ENCODE data around the gene RGP1. TPM values are rescaled to one million over a fixed set of nuclear protein-coding genes. Genes with fewer than 3 reads are reported as not detected.

Gene RGP1
- polyA plus RNA-seq, 1 of the 3 experiments (the other 2 are of a cell fraction) = 16.1 TPM

DNA sequence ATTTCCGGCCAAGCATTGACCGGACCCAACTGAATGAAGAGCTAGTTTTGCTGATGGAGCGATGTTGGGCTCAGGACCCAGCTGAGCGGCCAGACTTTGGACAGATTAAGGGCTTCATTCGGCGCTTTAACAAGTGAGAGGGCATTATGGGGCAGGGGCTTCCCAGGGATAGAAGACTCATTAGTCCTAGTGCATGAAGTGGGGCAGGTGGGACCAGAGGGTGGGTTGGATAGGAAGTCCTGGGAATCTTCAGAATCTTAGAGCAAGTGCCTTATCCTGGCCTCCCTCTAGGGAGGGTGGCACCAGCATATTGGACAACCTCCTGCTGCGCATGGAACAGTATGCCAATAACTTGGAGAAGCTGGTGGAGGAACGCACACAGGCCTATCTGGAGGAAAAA, 57.0 kb downstream of the RGP1 start:
- H3K27me3 ChIP-seq (ENCODE audit: insufficient read depth) = no peaks in the 10 kb centered on the region
- H3K27ac ChIP-seq (ENCODE audit: low read depth in 2 of 2, low read length in 1 of 2) = no peak overlapping the region
- H3K9me2 ChIP-seq = no peaks in the 10 kb centered on the region
- POLR2A ChIA-PET = no interaction called here
- H3K4me2 ChIP-seq = no peak overlapping the region
- no peaks in the 10 kb centered on the region for H4K20me1 ChIP-seq (ENCODE audit: insufficient read depth)
- no peaks in the 10 kb centered on the region for H3K9me3 ChIP-seq
- peaks cover 3% of the 10 kb centered on the region for H3F3A ChIP-seq (replicated peaks; ENCODE audit: insufficient read depth)
- DNase-seq = no peak
- no peak overlapping the region for H3K4me3 ChIP-seq (ENCODE audit: low read depth in 2 of 2, low read length in 1 of 2)
- WGBS (ENCODE audit: low lambda C conversion rate) = 96% methylated on average over 7 of the region's 8 CpGs
- CTCF ChIA-PET = interaction anchor here (0.6 to 3.1 kb wide), 5 partner anchors 8 to 76 kb away, joined by 3 to 15 read pairs (median 7); no protein-coding TSS in a partner anchor
- no peaks in the 10 kb centered on the region; a peak in 1 of 4 replicates for H3K4me1 ChIP-seq (ENCODE audit: control insufficient read depth in 1 of 2, insufficient read depth in 2 of 2, low read depth in 1 of 2, low read length in 1 of 2)
- H3K9ac ChIP-seq = no peak overlapping the region
- H3K36me3 ChIP-seq (replicated peaks in 1 of 2; ENCODE audit: control insufficient read depth in 1 of 2, insufficient read depth in 2 of 2, low read length in 1 of 2) = peaks cover 0 to 47% of the 10 kb centered on the region in 2 experiments
- H3K79me2 ChIP-seq (ENCODE audit: insufficient read depth) = no peaks in the 10 kb centered on the region
- TF ChIP-seq POLR2AphosphoS5 (IDR thresholded peaks at IDR 0.05; ENCODE audit: low read depth, low read length) = no peak
- TF ChIP-seq NRF1 (IDR thresholded peaks at IDR 0.05; ENCODE audit: low read depth, low read length) = no peak
- no peak for TF ChIP-seq FOXJ3 (CRISPR knock-in tag; IDR thresholded peaks at IDR 0.05)
- TF ChIP-seq TAF1 (IDR thresholded peaks at IDR 0.05; ENCODE audit: borderline replicate concordance, low read depth, low read length) = no peak
- TF ChIP-seq, protein P1, sequence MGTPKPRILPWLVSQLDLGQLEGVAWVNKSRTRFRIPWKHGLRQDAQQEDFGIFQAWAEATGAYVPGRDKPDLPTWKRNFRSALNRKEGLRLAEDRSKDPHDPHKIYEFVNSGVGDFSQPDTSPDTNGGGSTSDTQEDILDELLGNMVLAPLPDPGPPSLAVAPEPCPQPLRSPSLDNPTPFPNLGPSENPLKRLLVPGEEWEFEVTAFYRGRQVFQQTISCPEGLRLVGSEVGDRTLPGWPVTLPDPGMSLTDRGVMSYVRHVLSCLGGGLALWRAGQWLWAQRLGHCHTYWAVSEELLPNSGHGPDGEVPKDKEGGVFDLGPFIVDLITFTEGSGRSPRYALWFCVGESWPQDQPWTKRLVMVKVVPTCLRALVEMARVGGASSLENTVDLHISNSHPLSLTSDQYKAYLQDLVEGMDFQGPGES (IDR thresholded peaks at IDR 0.05; ENCODE audit: low read depth, low read length) = no peak
- no peak for TF ChIP-seq RFX5 (IDR thresholded peaks at IDR 0.05; ENCODE audit: low read length)
- TF ChIP-seq RXRA (IDR thresholded peaks at IDR 0.05; ENCODE audit: borderline replicate concordance, low read depth) = no peak
- TF ChIP-seq, protein P2, sequence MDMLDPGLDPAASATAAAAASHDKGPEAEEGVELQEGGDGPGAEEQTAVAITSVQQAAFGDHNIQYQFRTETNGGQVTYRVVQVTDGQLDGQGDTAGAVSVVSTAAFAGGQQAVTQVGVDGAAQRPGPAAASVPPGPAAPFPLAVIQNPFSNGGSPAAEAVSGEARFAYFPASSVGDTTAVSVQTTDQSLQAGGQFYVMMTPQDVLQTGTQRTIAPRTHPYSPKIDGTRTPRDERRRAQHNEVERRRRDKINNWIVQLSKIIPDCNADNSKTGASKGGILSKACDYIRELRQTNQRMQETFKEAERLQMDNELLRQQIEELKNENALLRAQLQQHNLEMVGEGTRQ (IDR thresholded peaks at IDR 0.05; ENCODE audit: borderline replicate concordance, low read depth, low read length) = no peak
- TF ChIP-seq JUND (IDR thresholded peaks at IDR 0.05) = no peak
- no peak for TF ChIP-seq RAD21 (IDR thresholded peaks at IDR 0.05; ENCODE audit: low read length)
- TF ChIP-seq GATA2 (CRISPR knock-in tag; IDR thresholded peaks at IDR 0.05) = no peak
- TF ChIP-seq YY1 (IDR thresholded peaks at IDR 0.05; ENCODE audit: low read depth) = no peak
- no peak for TF ChIP-seq EP300 (IDR thresholded peaks at IDR 0.05; ENCODE audit: borderline replicate concordance in 1 of 2, low read depth in 1 of 2, low read length in 1 of 2)
- TF ChIP-seq, protein P3, sequence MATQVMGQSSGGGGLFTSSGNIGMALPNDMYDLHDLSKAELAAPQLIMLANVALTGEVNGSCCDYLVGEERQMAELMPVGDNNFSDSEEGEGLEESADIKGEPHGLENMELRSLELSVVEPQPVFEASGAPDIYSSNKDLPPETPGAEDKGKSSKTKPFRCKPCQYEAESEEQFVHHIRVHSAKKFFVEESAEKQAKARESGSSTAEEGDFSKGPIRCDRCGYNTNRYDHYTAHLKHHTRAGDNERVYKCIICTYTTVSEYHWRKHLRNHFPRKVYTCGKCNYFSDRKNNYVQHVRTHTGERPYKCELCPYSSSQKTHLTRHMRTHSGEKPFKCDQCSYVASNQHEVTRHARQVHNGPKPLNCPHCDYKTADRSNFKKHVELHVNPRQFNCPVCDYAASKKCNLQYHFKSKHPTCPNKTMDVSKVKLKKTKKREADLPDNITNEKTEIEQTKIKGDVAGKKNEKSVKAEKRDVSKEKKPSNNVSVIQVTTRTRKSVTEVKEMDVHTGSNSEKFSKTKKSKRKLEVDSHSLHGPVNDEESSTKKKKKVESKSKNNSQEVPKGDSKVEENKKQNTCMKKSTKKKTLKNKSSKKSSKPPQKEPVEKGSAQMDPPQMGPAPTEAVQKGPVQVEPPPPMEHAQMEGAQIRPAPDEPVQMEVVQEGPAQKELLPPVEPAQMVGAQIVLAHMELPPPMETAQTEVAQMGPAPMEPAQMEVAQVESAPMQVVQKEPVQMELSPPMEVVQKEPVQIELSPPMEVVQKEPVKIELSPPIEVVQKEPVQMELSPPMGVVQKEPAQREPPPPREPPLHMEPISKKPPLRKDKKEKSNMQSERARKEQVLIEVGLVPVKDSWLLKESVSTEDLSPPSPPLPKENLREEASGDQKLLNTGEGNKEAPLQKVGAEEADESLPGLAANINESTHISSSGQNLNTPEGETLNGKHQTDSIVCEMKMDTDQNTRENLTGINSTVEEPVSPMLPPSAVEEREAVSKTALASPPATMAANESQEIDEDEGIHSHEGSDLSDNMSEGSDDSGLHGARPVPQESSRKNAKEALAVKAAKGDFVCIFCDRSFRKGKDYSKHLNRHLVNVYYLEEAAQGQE (IDR thresholded peaks at IDR 0.05; ENCODE audit: low read depth, low read length) = no peak
- TF ChIP-seq, protein P4, sequence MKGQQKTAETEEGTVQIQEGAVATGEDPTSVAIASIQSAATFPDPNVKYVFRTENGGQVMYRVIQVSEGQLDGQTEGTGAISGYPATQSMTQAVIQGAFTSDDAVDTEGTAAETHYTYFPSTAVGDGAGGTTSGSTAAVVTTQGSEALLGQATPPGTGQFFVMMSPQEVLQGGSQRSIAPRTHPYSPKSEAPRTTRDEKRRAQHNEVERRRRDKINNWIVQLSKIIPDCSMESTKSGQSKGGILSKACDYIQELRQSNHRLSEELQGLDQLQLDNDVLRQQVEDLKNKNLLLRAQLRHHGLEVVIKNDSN (IDR thresholded peaks at IDR 0.05; ENCODE audit: borderline replicate concordance, low read depth) = no peak
- no peak for TF ChIP-seq SMC3 (IDR thresholded peaks at IDR 0.05; ENCODE audit: low read depth, low read length)
- TF ChIP-seq, protein P5, sequence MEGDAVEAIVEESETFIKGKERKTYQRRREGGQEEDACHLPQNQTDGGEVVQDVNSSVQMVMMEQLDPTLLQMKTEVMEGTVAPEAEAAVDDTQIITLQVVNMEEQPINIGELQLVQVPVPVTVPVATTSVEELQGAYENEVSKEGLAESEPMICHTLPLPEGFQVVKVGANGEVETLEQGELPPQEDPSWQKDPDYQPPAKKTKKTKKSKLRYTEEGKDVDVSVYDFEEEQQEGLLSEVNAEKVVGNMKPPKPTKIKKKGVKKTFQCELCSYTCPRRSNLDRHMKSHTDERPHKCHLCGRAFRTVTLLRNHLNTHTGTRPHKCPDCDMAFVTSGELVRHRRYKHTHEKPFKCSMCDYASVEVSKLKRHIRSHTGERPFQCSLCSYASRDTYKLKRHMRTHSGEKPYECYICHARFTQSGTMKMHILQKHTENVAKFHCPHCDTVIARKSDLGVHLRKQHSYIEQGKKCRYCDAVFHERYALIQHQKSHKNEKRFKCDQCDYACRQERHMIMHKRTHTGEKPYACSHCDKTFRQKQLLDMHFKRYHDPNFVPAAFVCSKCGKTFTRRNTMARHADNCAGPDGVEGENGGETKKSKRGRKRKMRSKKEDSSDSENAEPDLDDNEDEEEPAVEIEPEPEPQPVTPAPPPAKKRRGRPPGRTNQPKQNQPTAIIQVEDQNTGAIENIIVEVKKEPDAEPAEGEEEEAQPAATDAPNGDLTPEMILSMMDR (IDR thresholded peaks at IDR 0.05) = no peak
- no peak for TF ChIP-seq GABPA (IDR thresholded peaks at IDR 0.05; ENCODE audit: low read depth)
- no peak for TF ChIP-seq FOXM1 (IDR thresholded peaks at IDR 0.05; ENCODE audit: low read depth)
- TF ChIP-seq RCOR1 (IDR thresholded peaks at IDR 0.05; ENCODE audit: low read length) = no peak
- H2AFZ ChIP-seq (ENCODE audit: low read depth) = no peak overlapping the region
